Non-pigmented ciliary epithelial cell (primary cell): ENCODE results near the gene RCAN1.
"Not testable (repeated sequence)": the region's sequence is repeated elsewhere in the genome, so short reads cannot be mapped to it uniquely, and the experiment has no call there.

Experiments used
- DNase-seq: peaks from one replicate; pipeline ENCODE4 v3.0.0-alpha.2; 2010; ENCODE audit warnings: low read depth

Gene RCAN1

DNA sequence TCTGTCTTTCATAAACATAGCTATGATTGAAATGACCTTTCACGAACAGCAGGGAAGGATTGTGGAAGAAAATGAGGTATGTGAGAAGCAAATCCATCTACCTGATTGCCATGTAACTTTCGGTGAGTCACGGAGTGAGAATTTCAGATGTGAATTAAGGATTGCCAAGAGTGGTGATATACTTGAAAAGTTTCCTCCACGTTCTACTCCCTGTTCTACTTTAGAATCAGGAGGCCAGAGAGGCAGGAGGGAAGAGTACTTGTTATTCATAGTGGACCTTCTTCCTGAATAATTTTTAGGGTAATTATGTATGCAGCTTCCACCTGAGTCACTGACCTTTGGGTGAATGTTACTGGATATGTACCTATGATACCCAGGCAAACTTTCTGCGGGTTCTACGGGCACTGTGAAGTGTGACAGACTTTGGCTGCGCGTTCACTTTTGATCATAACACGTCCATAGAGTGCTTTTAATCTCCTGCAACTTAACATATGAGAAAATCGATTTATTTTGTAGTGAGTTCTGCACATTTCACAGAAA lies 100.3 kb downstream of the RCAN1 start:
- no peak for DNase-seq

DNA sequence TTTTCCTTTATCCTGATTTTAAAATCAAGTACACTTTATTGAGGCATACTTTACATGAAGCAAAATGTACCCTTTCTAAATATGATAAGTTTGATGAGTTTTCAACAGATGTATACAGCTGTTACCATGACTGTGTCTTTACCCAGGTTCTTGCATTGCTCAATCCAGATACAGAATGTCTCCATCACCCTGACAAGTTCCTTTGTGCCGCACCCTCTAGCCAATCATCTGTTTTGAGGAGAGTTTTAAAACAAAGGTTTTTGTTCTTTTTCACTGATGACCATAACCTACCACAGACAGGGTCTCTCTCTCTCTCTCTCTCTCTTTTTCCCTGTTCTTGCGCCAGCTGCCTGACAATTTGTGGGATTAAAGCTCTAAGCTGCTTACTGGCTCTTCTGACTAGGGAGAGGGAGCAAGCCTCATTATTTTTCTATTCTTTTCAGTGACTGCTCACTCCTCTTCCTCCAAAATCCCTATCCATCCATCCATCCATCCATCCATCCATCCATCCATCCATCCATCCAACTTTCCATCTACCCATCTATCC lies 101.7 kb downstream of the RCAN1 start:
- no peak for DNase-seq

DNA sequence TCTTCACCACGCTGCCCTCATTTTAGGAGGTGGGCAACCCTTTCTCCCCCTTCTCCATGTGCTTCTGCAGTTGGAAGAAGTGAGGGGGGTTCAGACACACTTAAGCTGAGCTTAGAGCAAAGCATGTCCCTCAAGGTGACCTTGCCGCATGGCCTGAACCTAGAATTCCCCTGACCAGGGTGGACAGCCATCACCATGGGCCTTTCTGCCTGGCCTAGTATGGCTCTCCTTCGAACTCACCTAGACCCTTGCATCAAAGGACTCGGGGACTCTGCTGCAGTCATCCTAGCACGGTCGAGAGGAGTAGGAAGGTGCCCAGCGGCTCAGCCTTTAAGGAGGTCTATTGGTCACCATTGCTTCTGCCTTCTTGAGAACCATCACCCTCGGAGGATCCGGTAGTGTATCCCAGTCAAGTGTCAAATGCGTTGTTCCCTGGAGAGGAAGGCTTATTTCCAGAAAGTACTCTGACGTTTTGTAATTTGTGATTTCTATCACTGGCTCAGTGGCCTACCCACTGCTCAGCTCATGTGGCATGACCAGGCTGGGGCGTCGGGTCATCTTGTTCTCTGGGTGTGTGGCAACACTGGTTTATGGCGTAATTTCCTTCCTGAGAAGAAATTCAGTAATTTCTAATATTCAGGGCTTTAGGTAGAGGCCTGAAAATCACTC lies 103.0 kb downstream of the RCAN1 start, which contains the start of gene KCNE1:
TSS of gene KCNE1 (minus strand) at position 424 of the 669 bp plus-strand sequence. CDS start 62,576 bp downstream, outside the sequence.
- DNase-seq: no peak

DNA sequence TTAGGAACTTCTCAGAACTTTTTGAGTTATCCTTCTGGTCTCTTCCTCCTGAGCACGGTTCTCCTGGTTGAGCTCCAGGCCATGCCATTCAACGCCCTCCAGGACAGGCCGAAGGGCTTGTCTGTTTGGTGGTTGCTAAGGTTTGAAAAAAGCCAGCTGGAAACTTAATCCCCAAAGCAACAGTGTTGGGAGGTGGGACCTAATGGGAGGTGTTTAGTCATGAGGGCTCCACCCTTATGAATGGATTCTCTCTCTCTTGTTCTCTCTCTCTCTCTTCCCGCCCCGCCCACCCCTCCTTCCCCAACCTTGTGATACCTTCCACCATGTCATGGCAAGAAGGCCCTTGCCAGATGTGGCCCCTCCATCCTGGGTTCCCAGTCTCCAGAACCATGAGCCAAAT lies 103.7 kb downstream of the RCAN1 start:
- no peak for DNase-seq

DNA sequence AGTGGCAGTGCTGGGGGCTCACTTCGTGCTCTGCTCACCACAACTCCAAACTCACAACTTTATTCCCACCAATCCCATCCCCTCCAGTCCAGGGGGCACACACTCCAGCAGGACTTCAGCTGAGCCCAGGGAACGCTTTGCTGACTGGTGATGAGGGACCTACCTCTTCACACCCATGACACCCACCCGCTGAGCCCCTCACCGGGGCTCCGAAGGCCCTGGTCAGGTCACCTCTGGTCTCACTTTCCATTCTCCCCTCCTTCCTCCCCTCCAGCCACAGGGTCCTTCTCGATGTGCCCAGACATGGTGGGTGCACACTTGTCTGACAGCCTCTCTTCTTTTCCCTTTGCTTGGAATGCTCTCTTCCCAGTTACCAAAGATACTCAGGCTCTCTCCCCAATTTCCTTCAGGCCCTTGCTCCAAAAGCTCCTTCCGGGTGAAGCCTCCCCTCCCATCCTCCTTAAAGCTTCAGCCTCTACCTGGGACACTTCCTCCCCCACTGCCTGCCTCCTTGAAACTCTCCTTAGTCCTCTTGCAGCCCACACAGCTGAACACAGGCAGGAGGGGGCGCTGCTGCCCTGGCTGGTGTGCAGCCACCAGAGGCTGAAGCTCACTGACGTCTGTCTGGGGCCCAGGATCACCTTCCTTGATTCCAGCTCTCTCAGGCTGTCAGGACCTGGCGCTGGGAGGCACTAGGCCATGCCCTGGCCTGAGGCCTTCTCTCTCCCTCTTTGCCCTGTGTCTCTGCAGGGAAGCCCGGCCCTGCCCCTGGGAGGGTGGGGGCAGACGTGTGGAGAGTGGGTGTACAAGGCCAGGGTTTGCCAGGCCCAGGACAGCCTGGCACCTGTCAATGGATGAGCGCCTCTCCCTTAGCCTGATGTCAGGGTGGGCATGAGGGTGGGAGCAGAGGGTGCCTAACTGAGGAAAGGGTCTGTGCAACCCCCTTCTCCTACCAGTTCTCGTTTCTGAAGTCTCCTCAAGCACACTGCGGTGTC lies 104.5 kb downstream of the RCAN1 start:
- no peak for DNase-seq

DNA sequence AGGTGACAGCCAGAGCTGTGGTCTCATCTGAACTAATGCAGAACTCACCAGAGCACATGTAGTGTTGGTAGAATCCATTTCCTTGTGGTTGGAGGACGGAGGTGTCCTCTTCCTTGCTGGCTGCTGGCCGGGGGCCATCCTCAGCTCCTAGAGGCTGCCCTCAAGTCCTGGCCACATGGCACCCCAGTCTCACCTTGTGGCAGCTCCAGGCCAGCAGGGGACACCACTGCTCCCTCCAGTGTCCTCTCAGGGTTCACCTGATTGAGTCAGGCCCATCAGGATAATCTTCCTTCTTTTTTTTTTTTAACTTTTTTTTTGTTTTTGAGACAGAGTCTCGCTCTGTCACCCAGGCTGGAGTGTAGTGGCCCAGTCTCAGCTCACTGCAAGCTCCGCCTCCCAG lies 105.8 kb downstream of the RCAN1 start:
- no peak for DNase-seq

DNA sequence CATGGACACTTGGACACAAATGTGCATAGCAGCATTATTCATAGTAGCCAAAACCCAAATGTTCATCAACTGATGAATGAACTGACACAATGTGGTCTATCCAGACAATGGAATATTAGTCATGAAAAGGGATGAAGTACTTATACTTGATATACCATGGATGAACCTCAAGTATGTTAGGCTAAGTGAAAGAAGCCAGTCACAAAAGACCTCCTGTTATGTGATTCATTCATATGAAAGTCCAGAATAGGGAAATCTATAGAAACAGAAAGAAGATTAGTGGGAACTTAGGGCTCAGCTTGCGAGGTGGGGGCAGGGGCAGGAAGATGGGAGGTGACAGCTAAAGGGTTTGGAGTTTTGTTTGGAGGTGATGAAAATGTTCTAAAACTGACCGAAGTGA lies 110.3 kb downstream of the RCAN1 start:
- DNase-seq: no peak

DNA sequence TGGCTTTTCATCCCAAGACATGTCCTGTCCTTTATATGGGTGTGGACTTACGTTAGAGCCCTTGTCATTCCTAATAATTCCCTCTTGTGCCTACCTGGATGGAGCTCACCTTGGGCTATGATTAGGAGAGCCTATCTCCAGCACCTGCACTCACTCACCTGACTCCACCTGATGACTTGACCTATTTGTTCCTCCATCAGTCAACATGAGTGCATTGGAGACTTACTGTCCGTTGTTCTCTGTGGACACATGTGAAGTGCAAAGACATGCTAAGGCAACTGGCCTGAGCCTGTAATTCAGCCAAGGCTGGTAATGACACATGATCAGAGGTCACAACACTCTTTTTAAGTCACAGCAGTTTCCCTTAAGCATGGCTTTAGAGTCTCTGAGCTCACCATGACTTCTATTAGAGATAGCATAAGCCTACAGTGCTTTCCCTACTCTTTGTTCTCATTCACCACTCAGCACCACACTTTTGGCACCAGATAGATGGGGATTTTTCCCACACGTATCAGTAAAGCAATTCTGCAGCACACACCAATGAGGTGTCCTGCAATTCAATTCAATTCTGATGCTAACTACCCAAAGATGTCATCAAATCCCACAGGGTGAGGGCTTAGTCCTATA lies 112.3 kb downstream of the RCAN1 start:
- no peak for DNase-seq

DNA sequence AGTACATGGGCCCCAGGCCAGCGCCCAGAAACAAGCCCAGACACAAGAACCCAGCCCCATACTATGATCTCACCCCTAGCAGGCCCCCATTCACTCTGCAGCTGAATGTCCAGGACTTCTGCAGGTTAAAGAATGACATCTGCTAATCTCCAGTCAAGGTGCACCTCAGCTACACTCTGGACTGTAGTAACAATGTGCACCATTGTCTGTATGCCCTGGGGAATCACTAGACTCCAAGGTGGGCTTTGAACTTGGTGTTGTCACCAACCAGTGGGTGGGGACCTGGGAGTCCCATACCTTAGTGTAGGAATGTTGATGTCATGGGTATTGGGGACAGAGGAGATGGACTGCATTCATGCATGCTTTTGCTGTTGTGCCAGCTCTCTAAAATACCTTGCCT lies 113.2 kb downstream of the RCAN1 start:
- DNase-seq: no peak

DNA sequence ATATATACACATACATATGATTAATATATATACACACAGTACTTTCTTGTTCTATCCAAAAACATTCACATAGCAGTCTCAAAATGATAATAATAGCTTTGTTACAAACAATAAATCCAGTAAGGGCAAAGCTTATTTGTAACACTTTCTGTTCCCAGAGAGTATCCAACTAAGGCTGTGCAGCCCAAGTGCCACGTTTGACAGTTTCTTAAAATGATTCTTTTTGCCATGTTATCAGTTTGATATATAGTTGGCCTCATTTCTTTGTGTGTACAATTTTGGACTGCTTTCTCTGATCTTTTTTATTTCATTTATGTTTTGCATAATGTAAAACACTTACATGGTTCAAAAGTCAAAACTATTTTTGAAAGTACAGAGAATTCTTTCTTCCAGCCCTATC lies 114.7 kb downstream of the RCAN1 start:
- DNase-seq: no peak

DNA sequence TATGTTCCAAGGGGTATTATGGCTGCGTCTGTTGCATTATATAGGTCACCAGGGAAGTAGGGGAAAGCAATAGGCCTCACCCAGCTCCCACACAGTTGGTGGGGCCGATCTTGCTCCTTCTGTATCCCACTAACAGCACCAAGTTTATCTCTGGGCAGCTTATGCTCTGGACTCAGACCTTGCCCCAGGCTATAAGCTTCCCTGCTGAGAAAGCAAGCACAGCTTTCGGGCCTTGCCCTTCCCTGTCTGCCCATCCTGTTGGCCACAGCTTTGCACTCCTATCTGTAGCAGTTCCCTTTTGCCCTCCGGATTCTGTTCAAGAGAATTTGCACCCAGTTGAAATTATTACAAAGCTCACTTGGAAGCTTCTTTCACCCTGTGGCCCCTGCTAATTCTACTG lies 115.8 kb downstream of the RCAN1 start:
- no peak for DNase-seq

DNA sequence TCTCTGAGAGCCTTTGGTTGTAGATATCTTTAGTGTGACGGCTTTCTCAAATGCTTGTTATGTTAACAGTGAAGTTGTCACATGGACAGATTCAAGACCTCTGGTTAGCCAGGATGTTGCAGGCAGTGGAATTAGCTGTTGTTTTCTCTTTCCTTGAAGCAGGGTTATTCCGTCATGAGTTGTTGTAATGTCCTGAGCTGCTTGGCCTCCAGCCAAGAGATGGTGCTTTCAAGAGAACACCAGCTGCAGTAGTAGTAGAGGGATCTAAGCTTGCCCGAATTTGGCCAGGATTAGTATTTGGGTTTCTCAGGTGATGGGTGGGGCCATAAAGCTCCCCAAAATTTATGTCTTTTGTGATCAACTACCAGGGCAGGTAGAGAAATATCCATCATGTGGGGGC lies 116.3 kb downstream of the RCAN1 start:
- no peak for DNase-seq

DNA sequence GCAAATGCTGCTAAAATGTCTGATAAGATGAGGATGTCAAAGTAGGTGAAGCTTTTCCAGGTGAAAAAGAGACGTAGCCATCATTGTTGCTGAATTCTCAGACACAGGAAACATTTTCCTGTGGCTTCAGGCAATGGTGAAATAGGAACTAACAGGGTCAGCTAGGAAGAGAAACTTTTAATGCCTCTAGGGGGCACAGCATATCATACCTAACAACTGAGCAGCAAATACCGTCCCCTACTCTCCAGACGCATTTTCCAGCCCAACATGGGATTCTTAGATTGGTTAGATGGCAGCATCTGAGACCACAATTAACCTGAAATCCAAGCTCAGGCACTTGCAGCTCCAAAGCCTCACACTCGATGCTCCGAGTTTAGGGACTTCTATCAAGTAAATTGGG lies 131.1 kb downstream of the RCAN1 start:
- DNase-seq: not testable (repeated sequence)

DNA sequence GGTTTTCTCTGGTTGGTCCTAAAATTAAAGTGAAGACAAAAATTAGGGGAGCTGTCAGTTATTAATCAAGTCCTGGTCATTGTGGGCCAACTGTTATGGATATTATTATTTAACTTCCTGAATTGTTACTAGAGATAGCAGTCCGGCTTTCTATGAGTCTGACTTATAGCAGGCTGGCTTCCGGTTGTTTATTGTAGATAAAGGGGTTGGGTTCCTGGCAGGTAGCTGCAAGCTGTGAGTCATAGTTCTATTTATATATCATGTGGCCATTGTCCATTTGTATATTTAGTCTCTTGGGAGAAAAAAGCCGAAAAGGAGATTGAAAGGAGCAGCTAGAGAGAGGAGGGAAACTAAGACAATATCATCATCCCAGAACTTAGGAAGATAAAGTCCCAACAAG lies 131.5 kb downstream of the RCAN1 start:
- not testable (repeated sequence) for DNase-seq

DNA sequence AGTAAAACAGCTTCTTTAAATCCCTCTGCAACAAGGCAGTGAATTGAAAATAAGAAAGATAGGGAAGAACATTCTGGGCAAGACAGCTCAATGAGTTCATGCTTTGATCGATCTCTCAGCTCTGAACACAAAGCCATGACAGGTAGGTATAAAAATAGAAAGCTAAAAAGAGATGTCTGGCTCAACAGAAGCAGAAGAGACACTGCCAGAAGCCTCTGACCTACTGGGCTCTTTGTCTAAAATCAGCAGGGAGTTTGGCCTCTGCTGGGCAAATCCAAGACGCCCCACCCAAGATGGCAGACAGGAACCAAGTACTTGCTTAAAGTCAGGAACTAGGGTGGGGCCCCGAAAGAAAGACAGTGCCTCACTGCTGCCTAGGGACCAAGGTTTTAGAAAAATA lies 147.6 kb downstream of the RCAN1 start:
- DNase-seq: not testable (repeated sequence)
